Uterus (tissue), 2 donors: Measurements from ENCODE around the gene LSR.

ENCODE experiments used
- CTCF ChIP-seq, 4 experiments: fragments of 200-600 bp in 2 of 4; fragments of 450-650 bp in 2 of 4; sonication (generic) in 2 of 4; IDR thresholded peaks; one replicate each; pipeline ENCODE4 v1.5.1; 2016 to 2019; ENCODE audit warnings: antibody characterized with exemption in 4 of 4, mild to moderate bottlenecking in 2 of 4, moderate library complexity in 1 of 4
- POLR2A ChIP-seq, 2 donors: fragments of 450-650 bp; IDR thresholded peaks; one replicate each; pipeline ENCODE4 v1.6.1; 2016; ENCODE audit warnings: antibody characterized with exemption in 2 of 2, mild to moderate bottlenecking in 1 of 2, moderate library complexity in 1 of 2

GRCh38 chr19:35223084-35223790, 25.6 kb upstream of the LSR start:
- TF ChIP-seq CTCF (IDR thresholded peaks at IDR 0.05), result no peak
- TF ChIP-seq POLR2A (IDR thresholded peaks at IDR 0.05), result no peak
